ENCODE data around the gene ALDH1B1. TPM values are rescaled to one million over a fixed set of nuclear protein-coding genes. Genes with fewer than 3 reads are reported as not detected.

The ALDH1B1 gene
- total and polyA plus RNA-seq, 2 donors (not counting 3 experiments of a cell fraction or from before 2014, with no cell fraction given) = 11.5 to 20.5 TPM

DNA sequence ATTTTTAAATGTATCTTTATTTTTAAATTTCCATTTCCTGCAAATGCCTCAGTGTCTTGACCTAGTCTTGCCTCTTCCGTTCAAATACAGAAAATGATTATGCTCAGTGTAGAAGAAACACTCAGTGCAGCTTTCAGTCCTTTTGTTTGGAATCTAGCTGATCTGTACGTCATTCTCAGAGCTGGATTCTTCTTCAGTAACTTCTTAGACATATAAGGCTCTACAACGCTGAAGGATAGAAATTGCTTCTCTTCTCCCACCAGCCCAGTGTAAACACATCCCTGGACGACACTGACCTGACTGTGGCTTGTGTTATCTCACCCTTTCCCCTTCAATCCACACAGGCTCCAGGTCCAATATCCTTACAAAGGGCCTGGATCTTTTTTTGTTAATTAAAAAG, 3.2 kb upstream of the ALDH1B1 start:
- intact Hi-C loops (cut with micrococcal nuclease) = no loop called here
- H3K4me1 ChIP-seq (ENCODE audit: control insufficient read depth, extremely low read depth, insufficient read depth, low read length) = peaks cover 7% of the 10 kb centered on the region
- TF ChIP-seq, protein P1, sequence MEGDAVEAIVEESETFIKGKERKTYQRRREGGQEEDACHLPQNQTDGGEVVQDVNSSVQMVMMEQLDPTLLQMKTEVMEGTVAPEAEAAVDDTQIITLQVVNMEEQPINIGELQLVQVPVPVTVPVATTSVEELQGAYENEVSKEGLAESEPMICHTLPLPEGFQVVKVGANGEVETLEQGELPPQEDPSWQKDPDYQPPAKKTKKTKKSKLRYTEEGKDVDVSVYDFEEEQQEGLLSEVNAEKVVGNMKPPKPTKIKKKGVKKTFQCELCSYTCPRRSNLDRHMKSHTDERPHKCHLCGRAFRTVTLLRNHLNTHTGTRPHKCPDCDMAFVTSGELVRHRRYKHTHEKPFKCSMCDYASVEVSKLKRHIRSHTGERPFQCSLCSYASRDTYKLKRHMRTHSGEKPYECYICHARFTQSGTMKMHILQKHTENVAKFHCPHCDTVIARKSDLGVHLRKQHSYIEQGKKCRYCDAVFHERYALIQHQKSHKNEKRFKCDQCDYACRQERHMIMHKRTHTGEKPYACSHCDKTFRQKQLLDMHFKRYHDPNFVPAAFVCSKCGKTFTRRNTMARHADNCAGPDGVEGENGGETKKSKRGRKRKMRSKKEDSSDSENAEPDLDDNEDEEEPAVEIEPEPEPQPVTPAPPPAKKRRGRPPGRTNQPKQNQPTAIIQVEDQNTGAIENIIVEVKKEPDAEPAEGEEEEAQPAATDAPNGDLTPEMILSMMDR (IDR thresholded peaks at IDR 0.05; ENCODE audit: extremely low read depth in 1 of 2, insufficient read depth in 1 of 2, low read depth in 1 of 2, low read length in 2 of 2) = no peak
- TF ChIP-seq EZH2 (IDR thresholded peaks at IDR 0.05; ENCODE audit: borderline replicate concordance, low read depth, low read length, severe bottlenecking) (no peak), POLR2A (IDR thresholded peaks at IDR 0.05; ENCODE audit: low read depth, low read length) (no peak), FOS (IDR thresholded peaks at IDR 0.05; ENCODE audit: borderline replicate concordance, insufficient read depth, low read length) (no peak), MYC (IDR thresholded peaks at IDR 0.05; ENCODE audit: low read depth, low read length) (no peak), POLR2AphosphoS5 (IDR thresholded peaks at IDR 0.05; ENCODE audit: insufficient read depth, low read depth, low read length) (no peak), JUN (IDR thresholded peaks at IDR 0.05; ENCODE audit: borderline replicate concordance, insufficient read depth, insufficient read length, low read depth) (no peak), GATA2 (IDR thresholded peaks at IDR 0.05; ENCODE audit: insufficient read depth, insufficient read length, low read depth, low read length) (no peak)
- TF ChIP-seq, protein P2, sequence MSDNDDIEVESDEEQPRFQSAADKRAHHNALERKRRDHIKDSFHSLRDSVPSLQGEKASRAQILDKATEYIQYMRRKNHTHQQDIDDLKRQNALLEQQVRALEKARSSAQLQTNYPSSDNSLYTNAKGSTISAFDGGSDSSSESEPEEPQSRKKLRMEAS (IDR thresholded peaks at IDR 0.05; ENCODE audit: insufficient read depth, insufficient read length) = no peak
- no peaks in the 10 kb centered on the region for H4K20me1 ChIP-seq (replicated peaks; ENCODE audit: control insufficient read depth, extremely low read depth, insufficient read depth, low read length)
- POLR2A ChIA-PET = interaction anchor here (0.5 kb wide), 1 partner anchor 490 kb away, joined by 3 read pairs; no protein-coding TSS in a partner anchor
- H3K4me2 ChIP-seq (ENCODE audit: insufficient read depth, low read length) = no peak overlapping the region
- BruUV-seq (replicated peaks) = no TSS peak
- H3K79me2 ChIP-seq (ENCODE audit: control insufficient read depth, insufficient read depth, low read length) = peaks cover 14% of the 10 kb centered on the region
- H3K4me3 ChIP-seq (replicated peaks in 1 of 3; ENCODE audit: insufficient read depth in 1 of 3, low read depth in 1 of 3, low read length in 3 of 3) = no peak overlapping the region
- no peak overlapping the region for H2AFZ ChIP-seq (ENCODE audit: low read depth, low read length)
- no peaks in the 10 kb centered on the region for H3K36me3 ChIP-seq (ENCODE audit: control insufficient read depth in 2 of 2, extremely low read depth in 1 of 2, insufficient read depth in 2 of 2, low read length in 2 of 2)
- no peaks in the 10 kb centered on the region for H3K9me1 ChIP-seq (replicated peaks; ENCODE audit: control insufficient read depth, extremely low read depth, insufficient read depth, low read length)
- H3K27ac ChIP-seq (ENCODE audit: insufficient read depth, low read depth, low read length) = no peak overlapping the region
- dilution Hi-C loops (cut with MboI; ENCODE audit: extremely low pct_ligation_motif_present, low sequenced_read_pairs) = no loop called here
- H3K27me3 ChIP-seq (ENCODE audit: control insufficient read depth in 2 of 2, insufficient read depth in 2 of 2, low read length in 2 of 2) = peaks cover 0 to 6% of the 10 kb centered on the region in 2 experiments
- DNase-seq (ENCODE audit: low read depth, low spot score) = no peak
- CTCF ChIA-PET = interaction anchor here (0.6 to 1.0 kb wide), 3 partner anchors 89 to 485 kb away, joined by 3 read pairs; no protein-coding TSS in a partner anchor
- no peaks in the 10 kb centered on the region for H3K9me3 ChIP-seq (replicated peaks; ENCODE audit: control insufficient read depth, insufficient read depth, low read length)
- no peak for FAIRE-seq
- H3K9ac ChIP-seq (replicated peaks; ENCODE audit: extremely low read depth, insufficient read depth, low read length) = no peak overlapping the region

Data from endothelial cell of umbilical vein (primary cell).